ENCODE data around the gene CLPTM1L. TPM values are rescaled to one million over a fixed set of nuclear protein-coding genes. Genes with fewer than 3 reads are reported as not detected.

The CLPTM1L gene
- polyA plus RNA-seq, 1 donor from 2014 or later = 61.6 TPM

DNA sequence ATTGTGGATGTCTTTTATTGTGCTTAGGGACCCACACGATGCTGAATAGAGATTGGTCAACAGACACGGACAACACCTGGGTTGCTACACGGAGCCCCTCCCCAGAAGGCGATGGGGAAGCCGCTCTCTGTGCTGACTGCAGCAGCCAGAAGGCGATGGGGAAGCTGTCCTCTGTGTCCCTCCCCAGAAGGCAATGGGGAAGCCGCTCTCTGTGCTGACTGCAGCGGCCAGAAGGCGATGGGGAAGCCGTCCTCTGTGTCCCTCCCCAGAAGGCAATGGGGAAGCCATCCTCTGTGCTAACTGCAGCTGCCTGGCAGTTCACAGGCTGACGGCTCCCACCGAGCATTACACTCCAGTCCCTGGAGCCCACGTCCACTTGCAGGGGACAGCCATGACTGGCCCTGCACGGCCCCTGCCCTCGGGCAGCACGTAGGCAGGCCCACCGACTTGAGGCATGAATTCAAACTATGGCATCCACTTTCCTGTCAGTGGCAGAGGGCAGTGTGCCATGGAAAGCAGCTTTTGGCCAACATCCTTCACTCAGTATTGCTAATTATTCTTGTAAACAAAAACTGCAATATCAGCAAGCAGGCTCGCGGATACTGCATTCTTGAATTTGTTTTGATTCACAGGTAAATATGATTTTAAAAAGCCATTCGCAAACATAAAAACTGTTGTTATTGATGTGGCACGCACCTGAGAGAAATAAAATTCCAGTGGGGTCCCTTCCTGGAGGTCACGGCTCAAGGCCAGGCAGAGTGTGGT lies 48.1 kb upstream of the CLPTM1L start:
- Histone ChIP-seq H3K27me3 (ENCODE audit: insufficient read depth, low read depth, low read length) (peaks cover 14% of the 10 kb centered on the region), H3K4me3 (ENCODE audit: low read length) (no peak overlapping the region), H3K4me2 (ENCODE audit: low read length) (no peak overlapping the region), H3F3A (ENCODE audit: insufficient read depth, low read length, poor library complexity, severe bottlenecking) (no peaks in the 10 kb centered on the region), H3K9me2 (ENCODE audit: insufficient read depth, low read length) (no peaks in the 10 kb centered on the region), H2AFZ (ENCODE audit: low read depth, low read length) (no peak overlapping the region), H3K36me3 (ENCODE audit: insufficient read depth, low read length) (no peaks in the 10 kb centered on the region), H4K20me1 (ENCODE audit: insufficient read depth) (no peaks in the 10 kb centered on the region), H3K79me2 (replicated peaks; ENCODE audit: insufficient read depth, low read length) (no peaks in the 10 kb centered on the region), H3K9me3 (ENCODE audit: low read length) (no peaks in the 10 kb centered on the region), H3K9ac (ENCODE audit: low read length) (no peak overlapping the region), H3K27ac (ENCODE audit: low read length) (no peak overlapping the region)
- TF ChIP-seq POLR2AphosphoS5 (IDR thresholded peaks at IDR 0.05) = no peak
- TF ChIP-seq SMC3 (conservative IDR thresholded peaks at IDR 0.05; ENCODE audit: poor library complexity) = no peak
- TF ChIP-seq EZH2 (IDR thresholded peaks at IDR 0.05; ENCODE audit: borderline replicate concordance, insufficient read depth, low read length, poor library complexity, severe bottlenecking) = no peak
- TF ChIP-seq TAF1 (IDR thresholded peaks at IDR 0.05; ENCODE audit: low read depth) = no peak
- TF ChIP-seq, protein P1, sequence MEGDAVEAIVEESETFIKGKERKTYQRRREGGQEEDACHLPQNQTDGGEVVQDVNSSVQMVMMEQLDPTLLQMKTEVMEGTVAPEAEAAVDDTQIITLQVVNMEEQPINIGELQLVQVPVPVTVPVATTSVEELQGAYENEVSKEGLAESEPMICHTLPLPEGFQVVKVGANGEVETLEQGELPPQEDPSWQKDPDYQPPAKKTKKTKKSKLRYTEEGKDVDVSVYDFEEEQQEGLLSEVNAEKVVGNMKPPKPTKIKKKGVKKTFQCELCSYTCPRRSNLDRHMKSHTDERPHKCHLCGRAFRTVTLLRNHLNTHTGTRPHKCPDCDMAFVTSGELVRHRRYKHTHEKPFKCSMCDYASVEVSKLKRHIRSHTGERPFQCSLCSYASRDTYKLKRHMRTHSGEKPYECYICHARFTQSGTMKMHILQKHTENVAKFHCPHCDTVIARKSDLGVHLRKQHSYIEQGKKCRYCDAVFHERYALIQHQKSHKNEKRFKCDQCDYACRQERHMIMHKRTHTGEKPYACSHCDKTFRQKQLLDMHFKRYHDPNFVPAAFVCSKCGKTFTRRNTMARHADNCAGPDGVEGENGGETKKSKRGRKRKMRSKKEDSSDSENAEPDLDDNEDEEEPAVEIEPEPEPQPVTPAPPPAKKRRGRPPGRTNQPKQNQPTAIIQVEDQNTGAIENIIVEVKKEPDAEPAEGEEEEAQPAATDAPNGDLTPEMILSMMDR (IDR thresholded peaks at IDR 0.05; ENCODE audit: poor library complexity, severe bottlenecking) = no peak
- no peak for TF ChIP-seq EP300 (conservative IDR thresholded peaks at IDR 0.05; ENCODE audit: poor library complexity, severe bottlenecking)
- TF ChIP-seq RAD21 (conservative IDR thresholded peaks at IDR 0.05) = no peak
- TF ChIP-seq, protein P2, sequence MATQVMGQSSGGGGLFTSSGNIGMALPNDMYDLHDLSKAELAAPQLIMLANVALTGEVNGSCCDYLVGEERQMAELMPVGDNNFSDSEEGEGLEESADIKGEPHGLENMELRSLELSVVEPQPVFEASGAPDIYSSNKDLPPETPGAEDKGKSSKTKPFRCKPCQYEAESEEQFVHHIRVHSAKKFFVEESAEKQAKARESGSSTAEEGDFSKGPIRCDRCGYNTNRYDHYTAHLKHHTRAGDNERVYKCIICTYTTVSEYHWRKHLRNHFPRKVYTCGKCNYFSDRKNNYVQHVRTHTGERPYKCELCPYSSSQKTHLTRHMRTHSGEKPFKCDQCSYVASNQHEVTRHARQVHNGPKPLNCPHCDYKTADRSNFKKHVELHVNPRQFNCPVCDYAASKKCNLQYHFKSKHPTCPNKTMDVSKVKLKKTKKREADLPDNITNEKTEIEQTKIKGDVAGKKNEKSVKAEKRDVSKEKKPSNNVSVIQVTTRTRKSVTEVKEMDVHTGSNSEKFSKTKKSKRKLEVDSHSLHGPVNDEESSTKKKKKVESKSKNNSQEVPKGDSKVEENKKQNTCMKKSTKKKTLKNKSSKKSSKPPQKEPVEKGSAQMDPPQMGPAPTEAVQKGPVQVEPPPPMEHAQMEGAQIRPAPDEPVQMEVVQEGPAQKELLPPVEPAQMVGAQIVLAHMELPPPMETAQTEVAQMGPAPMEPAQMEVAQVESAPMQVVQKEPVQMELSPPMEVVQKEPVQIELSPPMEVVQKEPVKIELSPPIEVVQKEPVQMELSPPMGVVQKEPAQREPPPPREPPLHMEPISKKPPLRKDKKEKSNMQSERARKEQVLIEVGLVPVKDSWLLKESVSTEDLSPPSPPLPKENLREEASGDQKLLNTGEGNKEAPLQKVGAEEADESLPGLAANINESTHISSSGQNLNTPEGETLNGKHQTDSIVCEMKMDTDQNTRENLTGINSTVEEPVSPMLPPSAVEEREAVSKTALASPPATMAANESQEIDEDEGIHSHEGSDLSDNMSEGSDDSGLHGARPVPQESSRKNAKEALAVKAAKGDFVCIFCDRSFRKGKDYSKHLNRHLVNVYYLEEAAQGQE (IDR thresholded peaks at IDR 0.05; ENCODE audit: borderline replicate concordance) = no peak
- TF ChIP-seq MXI1 (conservative IDR thresholded peaks at IDR 0.05; ENCODE audit: poor library complexity, severe bottlenecking) = no peak

DNA sequence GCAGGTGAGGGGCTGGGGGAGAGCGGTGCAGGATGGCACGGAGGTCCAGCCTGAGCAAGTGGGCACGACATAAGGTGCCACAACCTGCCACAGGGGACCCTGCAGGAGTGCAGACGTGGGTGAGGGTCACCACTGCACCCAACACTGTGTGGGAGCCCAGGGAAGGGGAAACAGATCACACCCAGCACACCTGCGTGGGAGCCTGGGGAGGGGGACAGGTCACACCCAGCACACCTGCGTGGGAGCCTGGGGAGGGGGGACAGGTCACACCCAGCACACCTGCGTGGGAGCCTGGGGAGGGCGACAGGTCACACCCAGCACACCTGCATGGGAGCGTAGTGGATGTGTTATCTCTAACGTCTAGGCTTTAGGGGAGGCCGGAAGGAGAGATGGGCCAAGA lies 47.4 kb upstream of the CLPTM1L start:
- no peak overlapping the region for H3K4me3 ChIP-seq (ENCODE audit: low read length)
- no peaks in the 10 kb centered on the region for H3F3A ChIP-seq (ENCODE audit: insufficient read depth, low read length, poor library complexity, severe bottlenecking)
- no peak overlapping the region for H3K27ac ChIP-seq (ENCODE audit: low read length)
- no peak overlapping the region for H3K9ac ChIP-seq (ENCODE audit: low read length)
- H3K4me2 ChIP-seq (ENCODE audit: low read length) = no peak overlapping the region
- H4K20me1 ChIP-seq (ENCODE audit: insufficient read depth) = no peaks in the 10 kb centered on the region
- no peaks in the 10 kb centered on the region for H3K79me2 ChIP-seq (replicated peaks; ENCODE audit: insufficient read depth, low read length)
- no peaks in the 10 kb centered on the region for H3K9me2 ChIP-seq (ENCODE audit: insufficient read depth, low read length)
- no peak overlapping the region for H2AFZ ChIP-seq (ENCODE audit: low read depth, low read length)
- no peaks in the 10 kb centered on the region for H3K9me3 ChIP-seq (ENCODE audit: low read length)
- H3K27me3 ChIP-seq (ENCODE audit: insufficient read depth, low read depth, low read length) = peaks cover 22% of the 10 kb centered on the region
- no peaks in the 10 kb centered on the region for H3K36me3 ChIP-seq (ENCODE audit: insufficient read depth, low read length)
- no peak for TF ChIP-seq EZH2 (IDR thresholded peaks at IDR 0.05; ENCODE audit: borderline replicate concordance, insufficient read depth, low read length, poor library complexity, severe bottlenecking)
- no peak for TF ChIP-seq RAD21 (conservative IDR thresholded peaks at IDR 0.05)
- TF ChIP-seq, protein P2 (IDR thresholded peaks at IDR 0.05; ENCODE audit: borderline replicate concordance) = no peak
- TF ChIP-seq SMC3 (conservative IDR thresholded peaks at IDR 0.05; ENCODE audit: poor library complexity) = no peak
- TF ChIP-seq TAF1 (IDR thresholded peaks at IDR 0.05; ENCODE audit: low read depth) = no peak
- TF ChIP-seq, protein P1 (IDR thresholded peaks at IDR 0.05; ENCODE audit: poor library complexity, severe bottlenecking) = no peak
- no peak for TF ChIP-seq POLR2AphosphoS5 (IDR thresholded peaks at IDR 0.05)
- no peak for TF ChIP-seq MXI1 (conservative IDR thresholded peaks at IDR 0.05; ENCODE audit: poor library complexity, severe bottlenecking)
- TF ChIP-seq EP300 (conservative IDR thresholded peaks at IDR 0.05; ENCODE audit: poor library complexity, severe bottlenecking) = no peak

All from neural cell (in vitro differentiated cells).